CD4-positive, alpha-beta T cell (primary cell): Measurements from ENCODE around the gene IL13RA1. TPM values are rescaled to one million over a fixed set of nuclear protein-coding genes. Genes with fewer than 3 reads are reported as not detected.

ENCODE experiments used
- ATAC-seq: fragments of 200-7000 bp; cut with Tn5 transposase; one replicate; pipeline ENCODE4 v1.10.0; 2022; ENCODE audit warnings: mild to moderate bottlenecking; ENCODE audit not compliant: poor library complexity
- CTCF ChIA-PET: fragments of 350-600 bp; sonication (Branson Sonifier 250); formaldehyde crosslinking; loops from one replicate; lab custom pipeline; 2021; ENCODE audit warnings: antibody characterized with exemption, inconsistent platforms; lab: Charles Lee
- POLR2A ChIA-PET: fragments of 350-600 bp; sonication (Branson Sonifier 250); formaldehyde crosslinking; loops from one replicate; lab custom pipeline; 2021; ENCODE audit warnings: antibody characterized with exemption, inconsistent platforms; lab: Charles Lee
- DNase-seq, 14 experiments: peaks; one replicate each; pipeline ENCODE4 v3.0.0-alpha.2; 2013 to 2020; ENCODE audit warnings: mixed read lengths in 2 of 14
- H3K27ac ChIP-seq, 2 donors: one replicate each; pipeline versions ENCODE4 v1.5.1 to v1.7.0; 2013; ENCODE audit warnings: low read length in 2 of 2, low read depth in 1 of 2, mild to moderate bottlenecking in 1 of 2
- H3K27me3 ChIP-seq, 2 experiments: 1 replicate in 1 of 2; 2 replicates in 1 of 2; pipeline versions ENCODE4 v1.6.1 to v1.7.0; 2013; ENCODE audit warnings: low read length in 2 of 2, control low read depth in 1 of 2, mild to moderate bottlenecking in 1 of 2, moderate library complexity in 1 of 2; ENCODE audit not compliant: insufficient read depth in 2 of 2, control insufficient read depth in 1 of 2
- H3K36me3 ChIP-seq: one replicate; pipeline ENCODE4 v1.6.1; 2013; ENCODE audit warnings: low read length, control low read depth; ENCODE audit not compliant: insufficient read depth
- H3K4me1 ChIP-seq: one replicate; pipeline ENCODE4 v1.6.1; 2013; ENCODE audit warnings: low read length, control low read depth; ENCODE audit not compliant: insufficient read depth
- H3K4me3 ChIP-seq: one replicate; pipeline ENCODE4 v1.5.1; 2013; ENCODE audit warnings: mild to moderate bottlenecking, low read length, moderate library complexity
- H3K9me3 ChIP-seq, 2 experiments: 1 replicate in 1 of 2; 2 replicates in 1 of 2; pipeline versions ENCODE4 v1.6.1 to v1.7.0; 2013; ENCODE audit warnings: low read length in 2 of 2, mild to moderate bottlenecking in 2 of 2, control low read depth in 1 of 2, moderate library complexity in 1 of 2; ENCODE audit not compliant: control insufficient read depth in 1 of 2, insufficient read depth in 1 of 2
- H3K27ac Mint-ChIP-seq: one replicate; pipeline ENCODE4 v1.8.0; 2020; ENCODE audit warnings: mixed read lengths
- H3K27me3 Mint-ChIP-seq: one replicate; pipeline ENCODE4 v1.8.0; 2021; ENCODE audit warnings: mixed read lengths
- H3K36me3 Mint-ChIP-seq: one replicate; pipeline ENCODE4 v1.8.0; 2021; ENCODE audit warnings: low read depth, mixed read lengths
- H3K4me1 Mint-ChIP-seq: one replicate; pipeline ENCODE4 v1.8.0; 2021; ENCODE audit warnings: low read depth, mixed read lengths
- H3K4me3 Mint-ChIP-seq: one replicate; pipeline ENCODE4 v1.8.0; 2020; ENCODE audit warnings: mild to moderate bottlenecking, mixed read lengths
- H3K9me3 Mint-ChIP-seq: one replicate; pipeline ENCODE4 v1.8.0; 2020; ENCODE audit warnings: mixed read lengths
- intact Hi-C, 2 experiments: fragments of 100-400 bp; cut with DNase I in 1 of 2; cut with micrococcal nuclease in 1 of 2; formaldehyde crosslinking; loops; one replicate each; pipeline versions ENCODE4 v1.15.1 to v1.9.0; 2023 to 2025; cut with DNase I, micrococcal nuclease
- total RNA-seq, 174 experiments: library from RNA in 2 of 174; stranded (reverse) in 2 of 174; gene quantifications; one replicate each; pipeline ENCODE4 v1.2.3 and lab custom pipeline; 2021 to 2026
- TF ChIP-seq, protein P1 (sequence below): fragments of 200-600 bp; IDR thresholded peaks from one replicate; pipeline ENCODE4 v1.8.0; 2022; ENCODE audit warnings: antibody characterized with exemption, mild to moderate bottlenecking

Gene IL13RA1
- total RNA-seq, 2 experiments from 2014 or later: 0.69 to 0.78 TPM

DNA sequence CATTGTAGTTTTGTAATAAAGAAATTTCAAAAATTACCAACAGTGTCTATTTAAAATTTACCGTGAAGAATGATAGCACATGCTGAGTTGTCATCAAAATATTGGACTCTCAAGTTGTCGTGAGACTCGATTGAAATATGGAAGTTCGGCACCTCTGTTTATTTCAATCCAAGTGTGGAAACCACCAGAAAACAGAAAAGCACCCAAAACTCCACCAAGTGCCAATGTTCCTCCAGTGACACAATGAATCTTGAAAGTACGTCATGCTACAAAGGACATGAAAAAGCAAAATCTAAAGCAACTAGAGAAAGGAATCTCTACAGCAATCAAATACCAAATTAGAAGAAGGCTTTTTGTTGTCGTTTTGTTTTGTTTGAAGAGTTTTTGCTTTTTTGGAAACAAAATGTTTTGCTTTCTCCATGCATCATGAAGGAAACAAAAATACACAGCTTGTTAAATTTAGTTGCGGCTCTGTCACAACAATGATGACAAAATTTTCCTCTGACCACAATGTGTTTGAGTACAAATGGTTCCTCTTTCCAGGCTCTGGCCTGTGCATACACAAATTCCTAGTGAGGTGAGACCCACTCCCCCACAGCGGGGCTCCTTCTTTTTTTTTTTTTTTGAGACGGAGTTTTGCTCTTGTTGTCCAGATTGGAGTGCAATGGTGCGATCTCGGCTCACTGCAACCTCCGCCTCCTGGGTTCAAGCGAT, 9.6 kb upstream of the IL13RA1 start:
- ChIA-PET CTCF (no interaction called here), POLR2A (no interaction called here)
- no peak overlapping the region for H3K4me3 Mint-ChIP-seq
- Histone ChIP-seq H3K4me1 (no peaks in the 10 kb centered on the region), H3K4me3 (no peak overlapping the region), H3K36me3 (no peaks in the 10 kb centered on the region), H3K27me3 (no peaks in the 10 kb centered on the region), H3K27ac (no peak overlapping the region), H3K9me3 (no peaks in the 10 kb centered on the region)
- TF ChIP-seq, protein P1, sequence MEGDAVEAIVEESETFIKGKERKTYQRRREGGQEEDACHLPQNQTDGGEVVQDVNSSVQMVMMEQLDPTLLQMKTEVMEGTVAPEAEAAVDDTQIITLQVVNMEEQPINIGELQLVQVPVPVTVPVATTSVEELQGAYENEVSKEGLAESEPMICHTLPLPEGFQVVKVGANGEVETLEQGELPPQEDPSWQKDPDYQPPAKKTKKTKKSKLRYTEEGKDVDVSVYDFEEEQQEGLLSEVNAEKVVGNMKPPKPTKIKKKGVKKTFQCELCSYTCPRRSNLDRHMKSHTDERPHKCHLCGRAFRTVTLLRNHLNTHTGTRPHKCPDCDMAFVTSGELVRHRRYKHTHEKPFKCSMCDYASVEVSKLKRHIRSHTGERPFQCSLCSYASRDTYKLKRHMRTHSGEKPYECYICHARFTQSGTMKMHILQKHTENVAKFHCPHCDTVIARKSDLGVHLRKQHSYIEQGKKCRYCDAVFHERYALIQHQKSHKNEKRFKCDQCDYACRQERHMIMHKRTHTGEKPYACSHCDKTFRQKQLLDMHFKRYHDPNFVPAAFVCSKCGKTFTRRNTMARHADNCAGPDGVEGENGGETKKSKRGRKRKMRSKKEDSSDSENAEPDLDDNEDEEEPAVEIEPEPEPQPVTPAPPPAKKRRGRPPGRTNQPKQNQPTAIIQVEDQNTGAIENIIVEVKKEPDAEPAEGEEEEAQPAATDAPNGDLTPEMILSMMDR: no peak
- no peaks in the 10 kb centered on the region for H3K9me3 Mint-ChIP-seq
- H3K4me1 Mint-ChIP-seq: no peaks in the 10 kb centered on the region
- no peaks in the 10 kb centered on the region for H3K36me3 Mint-ChIP-seq
- peaks cover 5% of the 10 kb centered on the region for H3K27me3 Mint-ChIP-seq
- H3K27ac Mint-ChIP-seq: no peak overlapping the region
- intact Hi-C loops: no loop called here
- ATAC-seq (no peak), DNase-seq (peak in 3 of 14 experiments; percentile 6 to 55 (median 39))

DNA sequence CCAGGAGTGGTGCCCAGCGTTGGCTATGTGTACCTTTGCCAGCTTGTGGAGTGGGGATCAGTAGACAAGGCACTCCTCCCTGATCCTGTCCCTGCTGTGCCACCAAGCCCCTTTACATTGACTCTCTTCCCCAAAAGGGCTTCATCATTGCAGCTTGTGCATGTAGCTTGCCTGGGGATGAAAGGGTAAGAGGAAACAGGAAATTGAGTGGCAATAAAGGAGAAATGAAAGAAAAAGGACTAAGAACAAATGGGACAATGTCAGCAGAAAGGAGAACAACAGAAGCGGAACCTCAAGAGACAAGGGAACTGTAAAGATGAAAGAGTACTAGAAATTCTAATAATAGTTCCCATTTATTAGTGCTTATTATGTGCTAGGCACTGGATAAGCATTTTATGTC, 8.7 kb upstream of the IL13RA1 start:
- Mint-ChIP-seq H3K27ac (no peak overlapping the region), H3K36me3 (no peaks in the 10 kb centered on the region), H3K9me3 (no peaks in the 10 kb centered on the region), H3K27me3 (peaks cover 5% of the 10 kb centered on the region), H3K4me3 (no peak overlapping the region), H3K4me1 (no peaks in the 10 kb centered on the region)
- ATAC-seq: no peak
- H3K27ac ChIP-seq: no peak overlapping the region
- CTCF ChIA-PET: no interaction called here
- peak in 3 of 14 experiments; percentile 6 to 31 (median 22) for DNase-seq
- H3K27me3 ChIP-seq: no peaks in the 10 kb centered on the region
- H3K4me3 ChIP-seq: no peak overlapping the region
- H3K9me3 ChIP-seq: no peaks in the 10 kb centered on the region
- intact Hi-C loops: no loop called here
- H3K36me3 ChIP-seq: no peaks in the 10 kb centered on the region
- POLR2A ChIA-PET: no interaction called here
- TF ChIP-seq, protein P1: no peak
- no peaks in the 10 kb centered on the region for H3K4me1 ChIP-seq

DNA sequence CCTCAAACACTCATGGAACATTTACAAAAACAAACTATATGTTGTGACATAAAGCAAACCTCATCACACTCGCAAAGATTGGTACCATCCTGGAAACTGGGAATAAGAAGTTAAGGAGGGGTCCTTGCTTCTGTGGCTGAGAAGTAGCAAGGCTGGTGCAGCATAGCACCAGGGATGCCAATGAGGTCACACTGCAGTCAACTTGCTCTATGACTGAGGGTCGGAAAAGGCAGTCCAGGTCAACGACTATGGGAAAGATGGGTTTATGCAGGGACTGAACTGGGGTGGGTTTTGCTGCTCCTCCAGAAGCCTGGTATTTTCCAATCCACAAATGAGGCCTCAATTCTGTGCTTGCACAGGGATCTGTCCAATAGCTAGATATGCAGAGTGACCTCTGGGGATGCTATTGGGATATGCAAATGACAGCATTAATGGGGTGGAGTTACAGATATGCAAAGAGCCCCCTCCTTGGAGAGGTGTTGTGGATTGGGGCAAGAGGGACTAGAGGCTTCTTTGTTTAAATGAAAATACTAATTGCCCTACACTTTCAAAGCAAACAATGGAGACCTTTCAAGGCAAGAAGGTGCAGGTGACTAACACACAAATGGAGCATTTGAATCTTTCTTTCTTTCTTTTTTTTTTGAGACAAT, 7.2 kb upstream of the IL13RA1 start:
- ATAC-seq: no peak
- Histone ChIP-seq H3K27me3 (no peaks in the 10 kb centered on the region), H3K36me3 (no peaks in the 10 kb centered on the region), H3K4me1 (no peaks in the 10 kb centered on the region), H3K27ac (no peak overlapping the region), H3K4me3 (no peak overlapping the region), H3K9me3 (no peaks in the 10 kb centered on the region)
- Mint-ChIP-seq H3K36me3 (no peaks in the 10 kb centered on the region), H3K4me3 (no peak overlapping the region), H3K9me3 (no peaks in the 10 kb centered on the region), H3K27ac (no peak overlapping the region), H3K27me3 (peaks cover 8% of the 10 kb centered on the region), H3K4me1 (no peaks in the 10 kb centered on the region)
- ChIA-PET POLR2A (no interaction called here), CTCF (no interaction called here)
- intact Hi-C loops: no loop called here
- TF ChIP-seq, protein P1: no peak
- no peak for DNase-seq
